OCI-LY1 (cell line): Measurements from ENCODE around the gene CD58.

Experiments used
- H2AFZ ChIP-seq: fragments of 200-600 bp; sonication (generic), shearing (Covaris generic); 2 replicates; pipeline ENCODE4 v1.6.0; 2014; ENCODE audit warnings: antibody characterized with exemption, mild to moderate bottlenecking, low read length
- H3F3A ChIP-seq: fragments of 200-600 bp; sonication (generic), shearing (Covaris generic); 2 replicates; pipeline ENCODE4 v1.6.0; 2014; ENCODE audit warnings: mild to moderate bottlenecking, antibody characterized with exemption, low read length, moderate library complexity; ENCODE audit not compliant: insufficient read depth
- H3K27ac ChIP-seq: fragments of 200-600 bp; sonication (generic); 2 replicates; pipeline ENCODE4 v1.5.1; 2014; ENCODE audit warnings: low read length, mixed run types, mild to moderate bottlenecking, low read depth; ENCODE audit not compliant: poor library complexity, severe bottlenecking
- H3K27me3 ChIP-seq: fragments of 200-600 bp; sonication (generic); 2 replicates; pipeline ENCODE4 v1.6.0; 2014; ENCODE audit warnings: antibody characterized with exemption, mild to moderate bottlenecking, low read length, moderate library complexity; ENCODE audit not compliant: insufficient read depth
- H3K36me3 ChIP-seq: fragments of 200-600 bp; sonication (generic); 2 replicates; pipeline ENCODE4 v1.6.1; 2014; ENCODE audit warnings: mild to moderate bottlenecking, antibody characterized with exemption, low read length, moderate library complexity, mixed read lengths; ENCODE audit not compliant: insufficient read depth
- H3K4me1 ChIP-seq: fragments of 200-600 bp; sonication (generic); 2 replicates; pipeline ENCODE4 v1.5.1; 2014; ENCODE audit warnings: mild to moderate bottlenecking, low read length, moderate library complexity; ENCODE audit not compliant: insufficient read depth, severe bottlenecking
- H3K4me2 ChIP-seq: fragments of 200-600 bp; sonication (generic), shearing (Covaris generic); 2 replicates; pipeline ENCODE4 v1.6.1; 2014; ENCODE audit warnings: low read length
- H3K4me3 ChIP-seq: fragments of 200-600 bp; sonication (generic); 2 replicates; pipeline ENCODE4 v1.5.1; 2014; ENCODE audit warnings: low read length, low read depth, mild to moderate bottlenecking, mixed read lengths; ENCODE audit not compliant: poor library complexity, severe bottlenecking
- H3K79me2 ChIP-seq: fragments of 200-600 bp; shearing (Covaris generic); 2 replicates; pipeline ENCODE4 v1.6.1; 2016; ENCODE audit warnings: mixed run types, low read length, mixed read lengths; ENCODE audit not compliant: insufficient read depth
- H3K9ac ChIP-seq: fragments of 200-600 bp; sonication (generic), shearing (Covaris generic); 2 replicates; pipeline ENCODE4 v1.6.1; 2014; ENCODE audit warnings: mild to moderate bottlenecking, low read length, mixed read lengths
- H3K9me2 ChIP-seq: fragments of 200-600 bp; sonication (generic), shearing (Covaris generic); 2 replicates; pipeline ENCODE4 v1.6.1; 2014; ENCODE audit warnings: low read depth, mild to moderate bottlenecking, low read length, mixed read lengths
- H3K9me3 ChIP-seq: fragments of 200-600 bp; shearing (Covaris generic); 2 replicates; pipeline ENCODE4 v1.6.1; 2014; ENCODE audit warnings: low read length, mixed read lengths
- H4K20me1 ChIP-seq: fragments of 200-600 bp; sonication (generic), shearing (Covaris generic); 2 replicates; pipeline ENCODE4 v1.6.0; 2016; ENCODE audit warnings: mild to moderate bottlenecking, low read length; ENCODE audit not compliant: insufficient read depth
- EZH2 ChIP-seq: fragments of 200-600 bp; sonication (generic), shearing (Covaris generic); IDR thresholded peaks from 2 replicates; pipeline ENCODE4 v1.8.0; 2017; ENCODE audit warnings: borderline replicate concordance, mixed run types, mild to moderate bottlenecking, antibody characterized with exemption, low read length, moderate library complexity, mixed read lengths
- TF ChIP-seq, protein P1 (sequence below): fragments of 200-600 bp; sonication (generic), shearing (Covaris generic); IDR thresholded peaks from 2 replicates; pipeline ENCODE4 v1.5.1; 2017; ENCODE audit warnings: mild to moderate bottlenecking, antibody characterized with exemption, low read length, moderate library complexity, mixed read lengths

The CD58 gene

GRCh38 chr1:116489231-116489697 lies 81.6 kb downstream of the CD58 start:
- H3K79me2 ChIP-seq = no peaks in the 10 kb centered on the region
- H3K4me2 ChIP-seq = no peak overlapping the region
- H3K9me3 ChIP-seq = no peaks in the 10 kb centered on the region
- TF ChIP-seq EZH2 = no peak
- TF ChIP-seq, protein P1, sequence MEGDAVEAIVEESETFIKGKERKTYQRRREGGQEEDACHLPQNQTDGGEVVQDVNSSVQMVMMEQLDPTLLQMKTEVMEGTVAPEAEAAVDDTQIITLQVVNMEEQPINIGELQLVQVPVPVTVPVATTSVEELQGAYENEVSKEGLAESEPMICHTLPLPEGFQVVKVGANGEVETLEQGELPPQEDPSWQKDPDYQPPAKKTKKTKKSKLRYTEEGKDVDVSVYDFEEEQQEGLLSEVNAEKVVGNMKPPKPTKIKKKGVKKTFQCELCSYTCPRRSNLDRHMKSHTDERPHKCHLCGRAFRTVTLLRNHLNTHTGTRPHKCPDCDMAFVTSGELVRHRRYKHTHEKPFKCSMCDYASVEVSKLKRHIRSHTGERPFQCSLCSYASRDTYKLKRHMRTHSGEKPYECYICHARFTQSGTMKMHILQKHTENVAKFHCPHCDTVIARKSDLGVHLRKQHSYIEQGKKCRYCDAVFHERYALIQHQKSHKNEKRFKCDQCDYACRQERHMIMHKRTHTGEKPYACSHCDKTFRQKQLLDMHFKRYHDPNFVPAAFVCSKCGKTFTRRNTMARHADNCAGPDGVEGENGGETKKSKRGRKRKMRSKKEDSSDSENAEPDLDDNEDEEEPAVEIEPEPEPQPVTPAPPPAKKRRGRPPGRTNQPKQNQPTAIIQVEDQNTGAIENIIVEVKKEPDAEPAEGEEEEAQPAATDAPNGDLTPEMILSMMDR = no peak
- no peaks in the 10 kb centered on the region for H3F3A ChIP-seq
- no peaks in the 10 kb centered on the region for H3K9me2 ChIP-seq
- no peaks in the 10 kb centered on the region for H3K4me1 ChIP-seq
- no peak overlapping the region for H3K4me3 ChIP-seq
- H3K36me3 ChIP-seq = no peaks in the 10 kb centered on the region
- H4K20me1 ChIP-seq = no peaks in the 10 kb centered on the region
- H2AFZ ChIP-seq = no peak overlapping the region
- H3K27me3 ChIP-seq = no peaks in the 10 kb centered on the region
- no peak overlapping the region for H3K27ac ChIP-seq
- no peak overlapping the region for H3K9ac ChIP-seq

DNA sequence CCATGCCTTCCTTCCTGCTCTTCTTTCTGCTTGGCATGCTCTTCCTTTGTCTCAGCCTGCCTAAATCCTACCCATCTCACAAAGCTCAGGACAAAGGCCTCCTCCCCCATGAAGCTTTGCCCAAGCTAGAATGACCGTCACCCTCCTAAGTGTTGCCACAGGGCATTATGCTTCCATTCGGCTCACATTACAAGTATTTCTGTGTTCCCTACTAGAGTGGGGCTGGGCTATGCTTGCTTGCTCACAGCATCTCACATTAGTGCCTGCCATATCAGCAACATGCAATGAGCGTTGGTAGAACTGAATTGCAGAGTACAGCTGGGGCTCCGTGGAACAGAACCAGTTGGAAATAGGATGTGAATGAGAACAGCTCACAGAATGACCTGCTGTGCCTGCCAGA lies 82.8 kb downstream of the CD58 start:
- TF ChIP-seq EZH2 = no peak
- TF ChIP-seq, protein P1 = no peak
- H3K36me3 ChIP-seq = no peaks in the 10 kb centered on the region
- no peaks in the 10 kb centered on the region for H3K79me2 ChIP-seq
- H3K9me2 ChIP-seq = no peaks in the 10 kb centered on the region
- H3K9ac ChIP-seq = no peak overlapping the region
- no peaks in the 10 kb centered on the region for H3F3A ChIP-seq
- no peaks in the 10 kb centered on the region for H4K20me1 ChIP-seq
- H3K4me2 ChIP-seq = no peak overlapping the region
- H3K27me3 ChIP-seq = no peaks in the 10 kb centered on the region
- H2AFZ ChIP-seq = no peak overlapping the region
- no peaks in the 10 kb centered on the region for H3K4me1 ChIP-seq
- H3K4me3 ChIP-seq = no peak overlapping the region
- H3K9me3 ChIP-seq = no peaks in the 10 kb centered on the region
- H3K27ac ChIP-seq = no peak overlapping the region

DNA sequence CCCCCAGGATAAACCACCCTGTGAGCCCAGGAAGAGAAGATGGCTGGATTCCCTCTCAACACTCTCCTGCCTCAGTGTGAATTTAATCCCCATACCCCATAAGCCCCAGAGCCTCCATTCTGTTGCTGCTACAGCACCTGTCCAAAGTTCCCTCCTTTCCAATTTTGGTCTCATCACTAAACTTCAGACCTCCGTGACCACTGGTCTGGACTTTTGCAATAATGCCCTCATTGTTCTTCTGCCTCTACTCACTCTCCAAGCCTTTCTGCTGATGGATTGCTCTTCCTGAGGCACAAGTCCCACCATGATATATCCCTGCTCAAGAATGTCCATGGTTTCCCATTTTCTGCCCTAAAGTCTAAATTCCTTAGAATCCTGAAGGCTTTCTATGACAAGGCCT lies 83.2 kb downstream of the CD58 start:
- no peak overlapping the region for H3K27ac ChIP-seq
- no peaks in the 10 kb centered on the region for H3K9me2 ChIP-seq
- no peaks in the 10 kb centered on the region for H3K36me3 ChIP-seq
- no peak overlapping the region for H2AFZ ChIP-seq
- no peak for TF ChIP-seq EZH2
- TF ChIP-seq, protein P1 = no peak
- no peak overlapping the region for H3K4me2 ChIP-seq
- no peaks in the 10 kb centered on the region for H3K9me3 ChIP-seq
- H3K27me3 ChIP-seq = no peaks in the 10 kb centered on the region
- no peak overlapping the region for H3K9ac ChIP-seq
- H4K20me1 ChIP-seq = no peaks in the 10 kb centered on the region
- no peaks in the 10 kb centered on the region for H3K79me2 ChIP-seq
- no peaks in the 10 kb centered on the region for H3K4me1 ChIP-seq
- no peak overlapping the region for H3K4me3 ChIP-seq
- no peaks in the 10 kb centered on the region for H3F3A ChIP-seq
